ENCODE data around the gene RMND5A.

- TF ChIP-seq POLR2A (IDR thresholded peaks at IDR 0.05) (no peak), CTCF (IDR thresholded peaks at IDR 0.05) (no peak)
Measured at GRCh38 chr2:86793752-86794151, 73.7 kb downstream of the RMND5A start.
